22Rv1 (cell line): ENCODE results near the gene SEC63.
"Not testable (repeated sequence)": the region's sequence is repeated elsewhere in the genome, so short reads cannot be mapped to it uniquely, and the experiment has no call there.

Source experiments
- H3K27ac ChIP-seq: fragments of 450-650 bp; 2 replicates; pipeline ENCODE4 v1.5.1; 2017
- ZFX ChIP-seq: fragments of 450-650 bp; IDR thresholded peaks from 2 replicates; pipeline ENCODE4 v1.6.1; 2017; ENCODE audit warnings: antibody characterized with exemption, borderline replicate concordance
- TF ChIP-seq, protein P1 (sequence below): fragments of 450-650 bp; IDR thresholded peaks from 2 replicates; pipeline ENCODE4 v1.5.1; 2017; ENCODE audit warnings: mild to moderate bottlenecking

The SEC63 gene

DNA sequence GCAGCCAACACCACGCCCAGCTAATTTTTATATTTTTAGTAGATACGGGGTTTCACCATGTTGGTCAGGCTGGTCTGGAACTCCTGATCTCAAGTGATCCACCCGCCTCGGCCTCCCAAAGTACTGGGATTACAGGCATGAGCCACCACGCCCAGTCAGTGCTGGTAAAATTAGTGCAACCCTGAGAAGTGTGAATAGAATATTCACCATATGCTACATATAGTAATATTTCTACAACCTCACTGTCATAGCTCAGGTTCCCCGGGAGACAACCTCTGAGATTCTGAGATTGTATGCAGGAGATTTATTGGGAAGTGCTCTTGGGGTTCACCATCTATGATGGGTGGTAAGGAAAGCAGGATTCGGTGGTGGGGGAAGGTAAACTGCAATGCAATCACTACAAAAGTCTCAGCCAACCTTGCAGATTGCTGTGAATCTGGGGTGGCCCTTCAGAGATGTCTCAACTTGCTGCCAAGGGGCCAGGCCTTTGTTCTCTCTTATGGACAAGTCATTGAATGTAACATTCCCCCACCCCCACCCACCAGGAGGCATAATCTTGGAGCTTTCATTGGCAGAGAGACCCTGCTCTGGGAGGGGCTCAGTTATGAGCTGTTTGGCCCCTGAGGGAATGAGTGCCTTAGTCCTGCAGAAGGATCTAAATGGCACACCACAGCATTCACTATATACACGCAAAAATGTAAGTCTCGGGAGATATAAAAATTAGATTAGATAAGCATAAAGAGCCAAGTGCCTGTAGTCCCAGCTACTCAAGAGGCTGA, 34.0 kb upstream of the SEC63 start:
- TF ChIP-seq ZFX, result no peak
- TF ChIP-seq, protein P1, sequence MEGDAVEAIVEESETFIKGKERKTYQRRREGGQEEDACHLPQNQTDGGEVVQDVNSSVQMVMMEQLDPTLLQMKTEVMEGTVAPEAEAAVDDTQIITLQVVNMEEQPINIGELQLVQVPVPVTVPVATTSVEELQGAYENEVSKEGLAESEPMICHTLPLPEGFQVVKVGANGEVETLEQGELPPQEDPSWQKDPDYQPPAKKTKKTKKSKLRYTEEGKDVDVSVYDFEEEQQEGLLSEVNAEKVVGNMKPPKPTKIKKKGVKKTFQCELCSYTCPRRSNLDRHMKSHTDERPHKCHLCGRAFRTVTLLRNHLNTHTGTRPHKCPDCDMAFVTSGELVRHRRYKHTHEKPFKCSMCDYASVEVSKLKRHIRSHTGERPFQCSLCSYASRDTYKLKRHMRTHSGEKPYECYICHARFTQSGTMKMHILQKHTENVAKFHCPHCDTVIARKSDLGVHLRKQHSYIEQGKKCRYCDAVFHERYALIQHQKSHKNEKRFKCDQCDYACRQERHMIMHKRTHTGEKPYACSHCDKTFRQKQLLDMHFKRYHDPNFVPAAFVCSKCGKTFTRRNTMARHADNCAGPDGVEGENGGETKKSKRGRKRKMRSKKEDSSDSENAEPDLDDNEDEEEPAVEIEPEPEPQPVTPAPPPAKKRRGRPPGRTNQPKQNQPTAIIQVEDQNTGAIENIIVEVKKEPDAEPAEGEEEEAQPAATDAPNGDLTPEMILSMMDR, result no peak
- H3K27ac ChIP-seq, result no peak overlapping the region

DNA sequence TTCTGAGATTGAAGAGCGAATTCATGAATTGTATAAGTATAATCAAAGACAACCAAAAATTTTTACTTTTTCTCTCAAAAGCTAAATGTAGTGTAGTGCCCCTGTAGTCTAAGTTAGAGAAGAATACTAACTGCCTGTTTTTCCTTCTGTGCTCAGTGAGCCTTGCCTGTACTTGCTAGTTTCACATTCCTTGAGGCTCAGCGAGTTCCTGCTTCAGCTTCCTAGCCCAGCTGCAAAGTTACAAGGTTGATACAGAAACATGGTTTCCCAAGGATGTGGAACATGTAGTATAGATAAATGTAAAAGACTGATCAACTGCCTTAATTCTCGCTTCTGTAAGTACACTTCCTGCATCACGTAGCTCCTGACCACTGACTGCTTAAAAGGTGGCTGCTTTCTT, 33.1 kb upstream of the SEC63 start:
- no peak for TF ChIP-seq ZFX
- TF ChIP-seq, protein P1, result no peak
- H3K27ac ChIP-seq, result no peak overlapping the region

DNA sequence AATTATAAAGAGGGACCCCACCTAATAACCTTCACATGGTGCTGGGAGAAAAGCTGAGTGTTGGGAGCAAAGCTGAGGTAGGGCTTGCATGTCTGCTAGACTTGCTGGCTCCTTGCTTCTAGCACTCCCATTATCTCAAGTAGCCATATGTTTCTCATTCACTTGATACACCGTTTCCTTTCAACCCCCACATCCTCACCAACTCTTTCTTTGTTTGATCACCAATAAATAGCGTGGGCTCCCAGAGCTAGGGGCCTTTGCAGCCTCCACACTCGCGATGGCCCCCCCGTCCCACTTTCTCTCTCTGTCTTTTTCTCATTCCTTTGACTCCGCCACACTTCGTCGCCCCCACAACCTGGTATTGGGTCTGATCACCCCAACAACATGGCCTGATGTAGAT, 32.6 kb upstream of the SEC63 start:
- not testable (repeated sequence) for H3K27ac ChIP-seq

DNA sequence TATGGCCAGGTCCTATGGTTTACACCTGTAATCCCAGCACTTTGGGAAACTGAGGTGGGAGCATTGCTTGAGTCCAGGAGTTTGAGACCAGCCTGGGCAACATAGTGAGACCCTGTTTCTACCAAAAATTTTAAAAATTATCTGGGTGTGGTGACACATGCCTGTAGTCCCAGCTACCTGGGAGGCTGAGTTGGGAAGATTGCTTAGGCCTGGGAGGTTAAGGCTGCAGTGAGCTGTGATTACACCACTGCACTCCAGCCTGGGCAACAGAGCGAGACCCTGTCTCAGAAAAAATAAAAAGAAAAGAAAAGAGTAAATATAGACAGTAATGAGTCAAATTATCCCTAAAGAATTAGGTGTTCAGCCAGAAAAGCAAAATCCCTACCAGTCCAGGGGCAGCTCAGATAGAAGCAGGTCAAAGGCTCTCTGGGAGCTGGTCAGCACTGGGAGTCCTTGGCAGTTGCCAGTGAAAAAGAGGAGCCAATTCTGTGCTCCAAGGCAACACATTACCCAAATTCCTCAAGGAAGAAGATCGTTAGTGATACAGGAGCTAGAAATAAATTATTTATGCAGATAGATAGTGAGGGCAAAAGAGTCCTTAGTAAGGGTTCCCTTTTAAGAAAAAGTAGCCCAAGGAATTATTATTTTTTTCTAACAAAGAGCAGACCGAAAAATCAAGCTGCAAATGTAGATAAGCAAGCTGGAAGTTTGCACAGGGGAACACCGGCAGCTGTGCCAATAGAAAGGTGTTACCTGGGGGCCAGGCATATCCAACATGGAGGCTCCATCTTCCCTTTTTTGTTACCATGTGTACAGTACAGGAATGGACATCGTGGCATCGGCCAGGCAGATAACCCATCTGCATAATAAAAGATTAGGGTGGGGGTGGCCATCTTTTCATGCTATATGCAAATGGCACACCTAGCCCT, 31.4 kb upstream of the SEC63 start:
- H3K27ac ChIP-seq, result no peak overlapping the region
- no peak for TF ChIP-seq ZFX
- TF ChIP-seq, protein P1, result no peak

DNA sequence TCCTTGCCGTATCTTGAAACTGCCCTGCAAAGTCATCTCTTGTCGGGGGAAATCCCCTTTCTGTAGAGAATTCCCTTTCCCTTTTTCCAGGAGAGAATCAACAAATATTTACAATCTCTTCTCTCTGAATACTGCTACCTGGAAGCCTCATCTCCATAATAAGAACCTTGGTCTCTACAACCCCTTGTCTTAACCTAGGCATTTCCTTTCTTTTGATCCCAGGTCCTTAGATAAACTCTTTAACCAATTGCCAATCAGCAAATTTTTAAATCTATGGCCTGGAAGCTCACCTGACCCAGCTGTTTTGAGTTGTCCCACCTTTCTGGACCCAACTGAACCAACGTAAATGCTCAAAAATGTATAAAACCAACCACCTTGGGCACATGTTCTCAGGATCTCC, 30.6 kb upstream of the SEC63 start:
- TF ChIP-seq, protein P1, result no peak
- TF ChIP-seq ZFX, result no peak
- no peak overlapping the region for H3K27ac ChIP-seq

DNA sequence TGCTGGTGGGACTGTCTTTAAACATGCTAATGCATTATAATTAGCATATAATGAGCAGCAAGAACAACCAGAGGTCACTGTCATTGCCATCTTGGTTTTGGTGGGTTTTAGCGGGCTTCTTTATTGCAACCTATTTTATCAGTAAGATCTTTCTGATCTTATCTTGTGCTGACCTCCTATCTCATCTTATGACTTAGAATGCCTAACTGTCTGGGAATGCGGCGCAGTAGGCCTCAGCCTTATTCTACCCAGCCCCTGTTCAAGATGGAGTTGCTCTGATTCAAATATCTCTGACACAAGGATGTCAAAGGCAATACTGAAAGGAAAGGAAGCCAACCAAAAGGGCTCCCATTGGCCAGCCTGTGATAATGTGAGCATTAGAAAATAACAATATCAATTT, 29.8 kb upstream of the SEC63 start:
- no peak overlapping the region for H3K27ac ChIP-seq

DNA sequence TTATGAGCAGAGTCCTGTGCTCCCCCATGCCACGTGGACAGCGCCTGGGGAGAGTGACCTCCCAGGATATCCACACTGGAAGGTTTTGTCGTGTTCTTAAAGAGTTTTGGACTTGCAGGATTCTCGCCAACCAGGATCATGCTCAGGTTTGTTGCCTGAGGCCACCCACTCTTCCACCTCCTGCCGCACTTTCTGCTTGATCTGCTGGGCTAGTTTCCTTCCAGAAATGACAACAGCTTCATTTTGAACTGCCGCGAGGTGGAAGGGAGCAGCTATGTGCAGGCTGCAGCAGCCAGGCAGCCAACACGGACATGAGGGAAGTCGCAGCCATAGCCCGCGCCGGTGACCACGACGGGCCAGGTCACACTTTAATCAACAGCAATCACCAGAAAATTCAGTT, 27.7 kb upstream of the SEC63 start:
- TF ChIP-seq ZFX, result no peak
- no peak overlapping the region for H3K27ac ChIP-seq

More for the DNA sequence above, 29.8 kb upstream of the SEC63 start:
- TF ChIP-seq, protein P1, result no peak
- TF ChIP-seq ZFX, result no peak

DNA sequence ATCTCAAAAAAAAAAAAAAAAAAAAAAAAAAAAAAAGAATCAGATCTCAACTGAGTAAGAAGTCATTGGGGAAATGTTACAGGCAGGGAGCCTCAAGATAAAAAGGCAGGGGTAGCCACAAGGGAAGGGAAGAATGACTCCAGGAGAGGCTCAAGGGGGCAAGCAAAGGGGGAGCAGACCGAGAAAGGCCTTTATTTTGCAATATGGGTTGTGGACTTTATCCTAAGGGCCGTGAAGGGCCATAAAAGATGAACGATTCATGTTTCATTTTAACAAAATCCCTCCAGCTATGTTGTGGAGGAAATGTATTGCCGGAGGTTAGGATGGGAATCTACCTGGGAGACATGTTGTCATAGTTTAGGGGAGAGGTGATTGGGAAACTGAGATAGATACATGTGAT, 25.8 kb upstream of the SEC63 start:
- no peak for TF ChIP-seq ZFX
- TF ChIP-seq, protein P1, result no peak
- H3K27ac ChIP-seq, result no peak overlapping the region
